GM18861 (cell line): ENCODE results near the gene NLGN1.

Source experiments
- ATAC-seq: cut with Tn5 transposase; IDR thresholded peaks from one replicate; pipeline ENCODE4 v1.9.1; 2021; ENCODE audit not compliant: unreplicated experiment

NLGN1 gene

GRCh38 chr3:174132421-174133042 is 735.0 kb downstream of the NLGN1 start:
- ATAC-seq: no peak

- ATAC-seq: no peak
These were observed 748.5 kb downstream of the NLGN1 start for GRCh38 chr3:174146008-174146407.

DNA sequence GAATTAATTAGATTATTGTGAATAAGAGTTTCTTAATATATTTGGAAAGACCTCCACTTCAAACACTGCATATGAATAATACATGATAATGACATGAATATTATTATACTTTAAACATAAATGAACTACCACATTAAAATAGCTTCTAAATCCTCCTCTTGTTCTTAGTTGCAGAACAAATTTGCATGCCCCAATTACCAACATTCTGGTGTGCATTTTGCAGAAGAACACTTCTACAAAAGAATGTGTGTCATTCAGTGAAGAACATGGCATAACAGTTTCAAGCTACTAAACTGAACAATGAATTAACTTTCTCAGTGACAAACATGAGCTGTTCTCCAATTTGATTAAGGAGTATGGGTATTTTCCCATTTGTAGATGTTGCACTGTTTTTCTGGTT is 750.3 kb downstream of the NLGN1 start:
- ATAC-seq: no peak

DNA sequence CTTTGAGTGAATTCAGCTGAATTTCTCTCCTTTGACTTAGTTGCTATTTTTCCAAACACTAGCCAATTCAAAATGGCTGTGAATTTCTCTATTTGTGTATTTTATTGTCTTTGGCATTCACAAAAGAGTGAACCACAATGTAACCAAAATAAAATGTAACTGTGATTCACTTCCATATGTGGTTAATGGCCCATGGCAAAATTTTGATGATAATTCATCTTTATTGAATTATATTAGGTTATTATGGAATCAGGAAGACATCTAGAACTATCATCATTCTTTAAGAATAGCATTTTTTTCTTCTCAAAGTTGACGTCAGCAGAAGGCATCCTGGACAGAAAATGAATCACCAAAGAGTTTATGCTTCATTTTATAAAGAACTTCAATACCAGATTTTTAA is 756.3 kb downstream of the NLGN1 start:
- ATAC-seq: no peak

- no peak for ATAC-seq
These were observed 758.7 kb downstream of the NLGN1 start for GRCh38 chr3:174156200-174156599.

GRCh38 chr3:174158674-174159073 is 761.1 kb downstream of the NLGN1 start:
- ATAC-seq: no peak

GRCh38 chr3:174159604-174160003 is 762.1 kb downstream of the NLGN1 start:
- no peak for ATAC-seq

DNA sequence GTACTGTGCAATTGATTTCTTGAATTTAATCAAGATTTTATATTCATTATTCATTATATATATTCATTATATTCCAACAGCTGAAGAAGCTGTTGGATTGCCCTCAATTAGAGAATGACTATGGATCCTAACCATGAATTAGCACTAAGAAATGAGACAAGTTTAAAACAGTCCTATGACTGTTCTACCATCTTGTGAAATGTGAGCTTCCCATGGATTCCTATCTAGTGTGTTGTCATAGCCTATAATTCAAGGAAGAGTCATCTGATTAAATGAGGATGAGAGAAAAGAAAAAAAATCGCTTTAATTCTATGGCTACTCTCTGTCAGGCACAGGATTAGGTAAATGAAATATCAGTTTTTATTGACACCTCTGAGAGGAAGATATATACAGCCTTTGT is 765.0 kb downstream of the NLGN1 start:
- no peak for ATAC-seq

- no peak for ATAC-seq
These were observed 770.5 kb downstream of the NLGN1 start for GRCh38 chr3:174168026-174168425.

GRCh38 chr3:174168538-174169254 is 771.2 kb downstream of the NLGN1 start:
- no peak for ATAC-seq

GRCh38 chr3:174169736-174170135 is 772.2 kb downstream of the NLGN1 start:
- ATAC-seq: no peak

- no peak for ATAC-seq
These were observed 772.7 kb downstream of the NLGN1 start for GRCh38 chr3:174170248-174170647.

DNA sequence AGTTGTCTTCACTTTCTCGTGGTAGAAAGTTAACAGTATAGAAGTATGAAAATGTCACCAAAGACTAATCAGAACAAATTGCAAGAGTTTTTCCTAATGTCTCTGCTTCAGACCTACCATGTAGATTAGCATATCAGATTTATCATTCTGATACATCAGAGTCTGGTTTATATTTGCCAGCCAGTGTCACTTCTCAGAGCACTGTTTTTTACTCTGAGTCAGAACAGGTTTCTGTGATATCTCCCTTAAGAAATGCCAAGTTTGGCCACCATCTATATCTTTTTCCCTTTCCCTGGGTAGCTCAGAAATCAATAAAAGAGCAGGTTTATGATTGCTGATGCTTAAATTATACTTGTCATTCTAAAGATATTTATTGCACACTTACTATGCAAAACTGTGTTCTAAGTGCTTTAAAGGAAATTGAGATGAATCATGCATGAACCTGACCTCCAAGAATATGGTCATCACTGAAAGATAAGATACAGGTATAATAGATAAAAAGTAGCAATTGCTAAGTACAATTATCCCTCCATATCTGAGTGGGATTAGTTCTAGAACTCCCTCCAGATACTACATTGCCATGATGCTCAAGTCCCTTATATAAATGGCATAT is 788.9 kb downstream of the NLGN1 start:
- no peak for ATAC-seq

GRCh38 chr3:174191380-174191779 is 793.8 kb downstream of the NLGN1 start:
- ATAC-seq: no peak

DNA sequence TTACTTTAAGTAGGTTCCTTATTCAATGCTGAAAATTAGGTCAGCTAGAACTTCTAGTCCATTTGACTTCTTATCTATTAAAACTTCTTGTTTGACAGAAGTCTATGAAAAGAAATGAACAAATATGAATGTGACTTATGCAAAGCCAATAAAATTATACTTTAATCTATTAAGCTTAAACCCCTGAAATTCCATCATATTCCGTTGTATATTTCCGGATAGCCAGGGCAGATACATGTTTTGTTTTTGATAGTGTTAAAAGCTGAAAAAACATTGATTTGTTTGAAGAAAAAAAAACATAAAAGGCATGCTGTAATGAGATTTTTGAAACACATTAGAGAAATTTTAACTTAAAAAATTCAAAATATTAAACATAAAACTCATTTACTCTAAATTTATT is 794.4 kb downstream of the NLGN1 start:
- no peak for ATAC-seq

GRCh38 chr3:174192471-174192870 is 794.9 kb downstream of the NLGN1 start:
- ATAC-seq: no peak

DNA sequence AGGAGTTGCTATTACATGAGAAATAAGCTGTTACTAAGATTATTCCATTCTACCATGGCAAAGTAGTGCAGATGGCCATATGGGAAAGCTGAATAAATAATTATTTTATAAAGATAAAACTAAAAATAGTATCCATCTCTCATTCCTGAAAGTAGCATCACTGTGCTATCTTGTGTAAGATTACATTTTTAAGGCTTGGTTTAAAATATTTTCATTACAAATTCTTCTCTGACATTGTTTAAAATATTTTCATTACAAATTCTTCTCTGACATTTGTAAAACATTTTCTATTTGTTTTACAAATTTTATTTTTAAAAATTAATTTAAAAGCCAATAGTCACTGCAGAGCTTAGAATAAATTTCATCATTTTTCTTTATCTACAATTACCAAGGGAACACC is 796.1 kb downstream of the NLGN1 start:
- no peak for ATAC-seq

DNA sequence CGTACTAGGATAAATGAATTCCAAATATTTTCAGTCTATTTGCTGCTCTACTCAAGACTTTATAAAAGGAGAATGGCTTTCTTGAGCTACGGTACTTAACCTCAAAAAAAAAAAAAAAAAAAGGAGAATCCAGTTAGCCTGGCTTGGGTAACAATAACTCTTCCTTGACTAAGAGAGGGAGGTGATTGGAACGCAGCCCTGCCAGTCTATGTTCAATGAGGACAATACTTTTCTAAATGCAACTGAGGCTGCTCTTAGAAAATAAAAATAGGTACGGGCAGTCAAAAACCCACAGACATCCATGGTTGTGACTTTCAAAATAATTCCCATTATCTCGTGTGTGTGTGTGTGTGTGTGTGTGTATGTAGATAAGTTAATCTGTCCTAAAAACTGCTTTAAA is 799.9 kb downstream of the NLGN1 start:
- ATAC-seq: no peak

DNA sequence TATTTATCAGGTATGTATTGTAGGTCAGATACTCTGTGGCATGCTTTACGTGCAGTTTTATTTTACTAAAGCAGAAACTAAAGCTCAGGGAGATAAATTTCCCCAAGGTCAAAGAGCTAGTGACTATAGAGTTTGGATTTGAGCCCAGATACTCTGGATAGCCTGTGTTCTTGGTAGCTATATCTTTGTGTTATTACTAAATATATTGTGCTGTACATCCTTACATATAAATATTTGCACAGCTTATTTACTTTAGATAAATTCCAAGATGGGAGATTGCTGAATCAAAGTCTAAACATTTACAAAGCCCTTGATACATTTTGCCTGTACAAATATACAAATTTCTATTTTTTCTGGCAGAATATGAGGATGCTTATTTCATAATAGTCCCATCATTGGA is 800.7 kb downstream of the NLGN1 start:
- ATAC-seq: no peak

DNA sequence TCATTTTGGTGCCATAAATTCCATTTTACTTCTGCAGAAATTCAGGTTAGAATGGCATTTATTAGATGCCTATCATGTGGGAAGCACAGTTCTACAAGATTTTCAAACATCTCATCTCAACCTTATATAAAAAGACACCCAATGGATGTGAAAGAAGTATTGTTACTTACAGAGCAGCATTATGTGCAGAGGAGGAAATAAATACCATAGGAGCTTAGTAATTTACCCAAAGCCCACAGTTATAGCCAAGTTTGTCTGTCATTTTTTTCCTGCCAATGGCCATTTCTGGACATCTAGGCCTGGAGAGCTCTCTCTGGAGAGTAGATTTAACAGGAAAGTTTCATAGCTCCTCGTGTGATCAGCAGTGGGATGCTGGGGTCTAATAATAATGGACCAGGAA is 802.2 kb downstream of the NLGN1 start:
- ATAC-seq: no peak

DNA sequence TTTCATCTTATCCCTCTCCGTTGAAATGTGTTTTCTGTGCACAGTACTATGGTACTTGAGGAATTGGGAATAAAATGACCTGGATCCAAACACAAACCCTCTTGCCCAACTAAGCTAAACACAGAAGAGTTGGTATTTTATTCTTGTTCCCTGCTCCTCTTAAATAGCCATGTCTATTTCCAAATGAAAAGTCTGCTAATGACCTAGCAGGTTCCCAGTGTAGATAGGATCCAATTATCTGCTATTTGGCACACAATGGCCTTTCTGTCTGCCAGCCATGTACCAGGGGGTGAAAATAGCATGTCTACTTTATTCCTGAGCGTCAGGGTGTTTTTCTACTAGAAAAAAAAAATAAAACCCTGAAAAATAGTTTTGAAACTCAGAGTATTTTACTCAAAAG is 804.6 kb downstream of the NLGN1 start:
- ATAC-seq: no peak

DNA sequence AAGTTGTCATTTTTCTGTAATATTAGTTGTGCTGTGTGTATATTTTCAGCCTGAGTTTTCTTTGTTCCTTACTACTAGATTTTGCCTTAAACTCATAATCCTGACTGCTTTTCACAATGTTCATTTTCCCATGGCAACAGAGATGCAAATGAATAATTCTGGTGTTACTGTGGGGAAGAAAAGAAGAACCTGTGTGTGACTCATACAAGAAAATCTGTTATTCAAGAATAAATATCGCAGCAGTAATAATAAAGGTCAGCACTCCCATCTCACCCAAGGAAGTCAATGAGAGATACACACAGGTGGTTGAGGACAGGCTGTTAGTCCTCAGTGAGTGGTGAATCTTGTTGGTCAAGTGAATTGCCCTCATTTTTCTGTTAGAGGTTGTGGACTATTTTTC is 805.0 kb downstream of the NLGN1 start:
- no peak for ATAC-seq

GRCh38 chr3:174204765-174205164 is 807.2 kb downstream of the NLGN1 start:
- no peak for ATAC-seq
